SKM-1 (cell line): ENCODE data around the gene CMSS1.

Source experiments
- DNase-seq: peaks from one replicate; lab custom pipeline; 2025; ENCODE audit not compliant: unreplicated experiment; lab: John Stamatoyannopoulos, UW

CMSS1 gene

GRCh38 chr3:100120693-100121092 lies 303.0 kb downstream of the CMSS1 start:
- no peak for DNase-seq

GRCh38 chr3:100122321-100122720 lies 304.7 kb downstream of the CMSS1 start:
- no peak for DNase-seq

GRCh38 chr3:100123112-100123511 lies 305.4 kb downstream of the CMSS1 start:
- DNase-seq, result no peak

GRCh38 chr3:100124201-100124761 lies 306.6 kb downstream of the CMSS1 start:
- no peak for DNase-seq

- DNase-seq, result no peak
Measured at GRCh38 chr3:100125161-100125938, 307.7 kb downstream of the CMSS1 start.

GRCh38 chr3:100127792-100128191 lies 310.1 kb downstream of the CMSS1 start:
- no peak for DNase-seq

GRCh38 chr3:100128565-100128964 lies 310.9 kb downstream of the CMSS1 start:
- DNase-seq, result no peak

GRCh38 chr3:100129941-100130340 lies 312.3 kb downstream of the CMSS1 start:
- peak; percentile 13 for DNase-seq

GRCh38 chr3:100131241-100131640 lies 313.6 kb downstream of the CMSS1 start:
- no peak for DNase-seq

- DNase-seq, result no peak
Measured at GRCh38 chr3:100136921-100137320, 319.3 kb downstream of the CMSS1 start.

- no peak for DNase-seq
Measured at GRCh38 chr3:100140976-100141375, 323.3 kb downstream of the CMSS1 start.

- no peak for DNase-seq
Measured at GRCh38 chr3:100141586-100141985, 323.9 kb downstream of the CMSS1 start.

GRCh38 chr3:100144255-100144866 lies 326.7 kb downstream of the CMSS1 start:
- DNase-seq, result no peak

- no peak for DNase-seq
Measured at GRCh38 chr3:100149130-100149529, 331.5 kb downstream of the CMSS1 start.

- no peak for DNase-seq
Measured at GRCh38 chr3:100149713-100150415, 332.2 kb downstream of the CMSS1 start.

- DNase-seq, result no peak
Measured at GRCh38 chr3:100150473-100150872, 332.8 kb downstream of the CMSS1 start.

GRCh38 chr3:100151024-100151707 lies 333.5 kb downstream of the CMSS1 start:
- DNase-seq, result no peak

- DNase-seq, result no peak
Measured at GRCh38 chr3:100154171-100154570, 336.5 kb downstream of the CMSS1 start.

- no peak for DNase-seq
Measured at GRCh38 chr3:100155128-100155527, 337.5 kb downstream of the CMSS1 start.

- DNase-seq, result no peak
Measured at GRCh38 chr3:100155590-100155989, 337.9 kb downstream of the CMSS1 start.

- no peak for DNase-seq
Measured at GRCh38 chr3:100157685-100158084, 340.0 kb downstream of the CMSS1 start.
